Endodermal cell (in vitro differentiated cells): ENCODE measurements around the gene IGFL1. TPM values are rescaled to one million over a fixed set of nuclear protein-coding genes. Genes with fewer than 3 reads are reported as not detected.
A peak's percentile ranks its signal among the peaks of the same experiment; 100 is the strongest.

ENCODE experiments used
- DNase-seq: peaks from one replicate; pipeline ENCODE4 v3.0.0-alpha.2; 2017
- H3K27ac ChIP-seq: 2 replicates; pipeline ENCODE4 v1.5.1; 2013; ENCODE audit warnings: mild to moderate bottlenecking, low read depth, low read length, moderate library complexity
- H3K27me3 ChIP-seq: 2 replicates; pipeline ENCODE4 v1.6.1; 2013; ENCODE audit warnings: mild to moderate bottlenecking, low read length, moderate library complexity; ENCODE audit not compliant: insufficient read depth, control insufficient read depth, poor library complexity, severe bottlenecking
- H3K36me3 ChIP-seq: 2 replicates; pipeline ENCODE4 v1.7.0; 2013; ENCODE audit warnings: mild to moderate bottlenecking, low read length, moderate library complexity; ENCODE audit not compliant: control insufficient read depth, insufficient read depth
- H3K4me1 ChIP-seq: one replicate; pipeline ENCODE4 v1.7.0; 2013; ENCODE audit warnings: low read length; ENCODE audit not compliant: control insufficient read depth, insufficient read depth
- H3K4me3 ChIP-seq: 2 replicates; pipeline ENCODE4 v1.5.1; 2013; ENCODE audit warnings: mild to moderate bottlenecking, low read length, moderate library complexity
- H3K9ac ChIP-seq: 2 replicates; pipeline ENCODE4 v1.6.1; 2013; ENCODE audit warnings: mild to moderate bottlenecking, low read length, moderate library complexity; ENCODE audit not compliant: poor library complexity, severe bottlenecking; ENCODE audit errors: extremely low read depth
- H3K9me3 ChIP-seq: 2 replicates; pipeline ENCODE4 v1.6.1; 2013; ENCODE audit warnings: mild to moderate bottlenecking, low read length, moderate library complexity; ENCODE audit not compliant: control insufficient read depth
- H3K27ac Mint-ChIP-seq: 2 replicates; pipeline ENCODE4 v1.8.0; 2020; ENCODE audit warnings: mixed read lengths
- H3K27me3 Mint-ChIP-seq: 2 replicates; pipeline ENCODE4 v1.8.0; 2021; ENCODE audit warnings: mild to moderate bottlenecking, mixed read lengths; ENCODE audit not compliant: insufficient read depth
- H3K36me3 Mint-ChIP-seq: 2 replicates; pipeline ENCODE4 v1.8.0; 2020; ENCODE audit warnings: low read depth, mixed read lengths
- H3K4me1 Mint-ChIP-seq: 2 replicates; pipeline ENCODE4 v1.8.0; 2020; ENCODE audit warnings: mixed read lengths
- H3K4me3 Mint-ChIP-seq: 2 replicates; pipeline ENCODE4 v1.8.0; 2020; ENCODE audit warnings: mild to moderate bottlenecking, moderate library complexity, mixed read lengths
- H3K9me3 Mint-ChIP-seq: 2 replicates; pipeline ENCODE4 v1.8.0; 2020; ENCODE audit warnings: mild to moderate bottlenecking, mixed read lengths
- CTCF ChIP-seq: fragments of 200-600 bp; sonication (generic); conservative IDR thresholded peaks from 2 replicates; pipeline ENCODE4 v1.5.0; 2021; ENCODE audit warnings: antibody characterized with exemption, mild to moderate bottlenecking
- WGBS, 2 experiments: methylation state at CpG; one replicate each; pipeline versions ENCODE4 v1.1.5 to v1.1.7; 2013; ENCODE audit warnings: missing lambda C conversion rate in 2 of 2, mixed read lengths in 1 of 2; ENCODE audit not compliant: insufficient coverage in 1 of 2, insufficient read length in 1 of 2; 5-methylcytosine and 5-hydroxymethylcytosine counted together
- total RNA-seq, 2 donors: library from RNA; stranded (reverse); fragmentation: NEBNext Ultra II Directional in 1 of 2; extraction: Animal tissue kit (Norgen Biotek cat#: 25700) in 1 of 2; gene quantifications; 2 replicates in 1 of 2; 3 replicates in 1 of 2; pipeline ENCODE4 v1.2.1, GENCODE V29; 2021

The IGFL1 gene
- total RNA-seq, 2 donors from 2014 or later, result not detected

- Mint-ChIP-seq H3K27ac (no peak overlapping the region), H3K36me3 (no peaks in the 10 kb centered on the region)
- 83 to 93% methylated on average over 2 to 3 of the region's 3 CpGs for WGBS, 2 experiments
These were observed 20.7 kb downstream of the IGFL1 start for GRCh38 chr19:46250076-46250735.

GRCh38 chr19:46251416-46251815 is 21.9 kb downstream of the IGFL1 start:
- H3K9me3 Mint-ChIP-seq, result no peaks in the 10 kb centered on the region
- no peaks in the 10 kb centered on the region for H3K36me3 ChIP-seq
- no peaks in the 10 kb centered on the region for H3K9me3 ChIP-seq
- no peak for DNase-seq
- peaks cover 6% of the 10 kb centered on the region for H3K4me1 ChIP-seq
- peaks cover 51% of the 10 kb centered on the region for H3K4me1 Mint-ChIP-seq
- H3K4me3 Mint-ChIP-seq, result no peak overlapping the region
- peak overlapping the region; percentile 26 for H3K27ac Mint-ChIP-seq
- no peak overlapping the region for H3K4me3 ChIP-seq
- no peak overlapping the region for H3K27ac ChIP-seq
- H3K27me3 ChIP-seq, result no peaks in the 10 kb centered on the region
- 67 to 80% methylated on average over 3 to 5 of the region's 5 CpGs for WGBS, 2 experiments
- no peaks in the 10 kb centered on the region for H3K27me3 Mint-ChIP-seq
- no peaks in the 10 kb centered on the region for H3K36me3 Mint-ChIP-seq
- H3K9ac ChIP-seq, result no peak overlapping the region
- no peak for TF ChIP-seq CTCF

More at GRCh38 chr19:46250076-46250735, 20.7 kb downstream of the IGFL1 start:
- Histone ChIP-seq H3K9me3 (no peaks in the 10 kb centered on the region), H3K9ac (no peak overlapping the region), H3K4me3 (no peak overlapping the region), H3K27ac (no peak overlapping the region), H3K27me3 (no peaks in the 10 kb centered on the region), H3K4me1 (peaks cover 9% of the 10 kb centered on the region), H3K36me3 (no peaks in the 10 kb centered on the region)
- no peak for TF ChIP-seq CTCF
- Mint-ChIP-seq H3K9me3 (no peaks in the 10 kb centered on the region), H3K4me3 (no peak overlapping the region), H3K4me1 (peaks cover 56% of the 10 kb centered on the region), H3K27me3 (no peaks in the 10 kb centered on the region)
- no peak for DNase-seq

GRCh38 chr19:46254776-46255175 is 25.2 kb downstream of the IGFL1 start:
- H3K27me3 ChIP-seq, result no peaks in the 10 kb centered on the region
- H3K9ac ChIP-seq, result no peak overlapping the region
- no peak for DNase-seq
- Mint-ChIP-seq H3K9me3 (no peaks in the 10 kb centered on the region), H3K4me3 (no peak overlapping the region), H3K36me3 (no peaks in the 10 kb centered on the region), H3K27ac (no peak overlapping the region), H3K4me1 (peaks cover 32% of the 10 kb centered on the region), H3K27me3 (no peaks in the 10 kb centered on the region)
- H3K27ac ChIP-seq, result no peak overlapping the region
- H3K36me3 ChIP-seq, result no peaks in the 10 kb centered on the region
- no peaks in the 10 kb centered on the region for H3K9me3 ChIP-seq
- H3K4me3 ChIP-seq, result no peak overlapping the region
- WGBS, 2 experiments, result 90 to 95% methylated on average over 2 to 4 of the region's 4 CpGs
- no peak for TF ChIP-seq CTCF
- H3K4me1 ChIP-seq, result peaks cover 4% of the 10 kb centered on the region
